GM19324 (cell line): ENCODE measurements around the gene HGFAC.

Experiments used
- ATAC-seq: cut with Tn5 transposase; IDR thresholded peaks from one replicate; pipeline ENCODE4 v1.9.1; 2021; ENCODE audit warnings: mild to moderate bottlenecking, moderate library complexity; ENCODE audit not compliant: unreplicated experiment, low FRiP score

Gene HGFAC

DNA sequence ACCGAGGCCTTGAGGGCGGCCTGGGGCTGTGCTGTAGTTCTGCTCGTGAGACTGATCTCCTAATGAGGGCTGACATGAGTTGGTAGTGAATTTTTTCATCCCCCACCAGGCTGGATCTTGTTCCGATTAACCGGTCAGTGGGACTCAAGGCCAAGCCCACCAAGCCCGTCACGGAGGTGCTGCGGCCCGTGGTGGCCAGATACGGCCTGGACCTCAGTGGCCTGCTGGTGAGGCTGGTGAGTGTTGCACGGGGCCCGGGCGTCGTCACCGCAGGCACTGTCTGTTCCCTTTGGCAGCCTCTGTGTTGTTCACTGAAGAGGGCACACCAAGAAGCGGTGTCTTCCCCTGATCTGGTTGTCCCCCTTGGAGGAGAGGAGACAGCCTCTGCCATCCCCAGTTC, 18.4 kb upstream of the HGFAC start:
- ATAC-seq: no peak

DNA sequence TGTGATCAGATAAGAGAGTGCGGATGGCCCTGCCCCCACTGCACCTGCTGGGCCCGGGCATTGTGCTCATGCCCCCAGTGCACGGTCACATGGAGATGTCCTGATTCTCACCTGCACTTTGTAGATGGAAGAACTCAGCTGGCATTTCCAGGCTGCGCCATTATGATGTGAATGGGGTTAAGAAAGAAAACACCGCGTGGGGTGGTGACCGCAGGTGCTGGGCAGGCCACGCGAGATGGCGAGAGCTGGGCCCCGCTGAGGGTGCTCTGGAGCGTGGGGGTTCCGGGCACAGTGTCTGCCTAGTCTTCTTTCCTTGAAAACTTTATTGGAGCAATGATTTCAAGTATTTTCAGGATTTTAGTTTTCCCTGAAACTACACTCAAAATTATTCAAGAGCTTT, 17.8 kb upstream of the HGFAC start:
- ATAC-seq: no peak

DNA sequence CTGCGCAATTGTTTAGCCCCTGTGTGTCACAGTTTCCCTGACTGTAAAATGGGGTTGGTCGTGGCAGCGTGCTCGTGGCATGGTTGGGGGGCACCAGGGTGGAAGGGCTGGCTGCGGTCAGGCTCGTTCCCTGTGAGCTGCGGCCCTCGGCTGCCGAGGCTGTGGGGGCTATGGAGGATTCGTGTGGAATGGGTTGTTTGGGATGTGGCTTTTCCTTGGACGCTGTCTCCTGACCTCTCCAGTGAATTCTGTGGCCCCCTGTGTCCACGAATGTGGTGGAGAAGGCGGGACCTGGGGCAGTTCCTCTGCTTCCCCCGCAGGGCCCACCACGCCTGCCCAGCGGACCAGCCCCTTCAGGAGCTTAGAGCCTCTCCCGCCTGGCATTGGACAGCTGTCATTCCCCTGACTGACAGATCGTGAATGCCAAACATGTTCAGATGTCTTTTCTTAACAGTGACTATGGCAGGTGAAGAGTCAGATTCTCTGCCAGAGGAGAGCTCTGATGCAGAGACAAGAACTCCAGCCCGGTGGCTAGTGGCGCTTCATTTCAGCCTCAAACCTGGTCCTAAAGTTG, 17.2 kb upstream of the HGFAC start:
- ATAC-seq: no peak

DNA sequence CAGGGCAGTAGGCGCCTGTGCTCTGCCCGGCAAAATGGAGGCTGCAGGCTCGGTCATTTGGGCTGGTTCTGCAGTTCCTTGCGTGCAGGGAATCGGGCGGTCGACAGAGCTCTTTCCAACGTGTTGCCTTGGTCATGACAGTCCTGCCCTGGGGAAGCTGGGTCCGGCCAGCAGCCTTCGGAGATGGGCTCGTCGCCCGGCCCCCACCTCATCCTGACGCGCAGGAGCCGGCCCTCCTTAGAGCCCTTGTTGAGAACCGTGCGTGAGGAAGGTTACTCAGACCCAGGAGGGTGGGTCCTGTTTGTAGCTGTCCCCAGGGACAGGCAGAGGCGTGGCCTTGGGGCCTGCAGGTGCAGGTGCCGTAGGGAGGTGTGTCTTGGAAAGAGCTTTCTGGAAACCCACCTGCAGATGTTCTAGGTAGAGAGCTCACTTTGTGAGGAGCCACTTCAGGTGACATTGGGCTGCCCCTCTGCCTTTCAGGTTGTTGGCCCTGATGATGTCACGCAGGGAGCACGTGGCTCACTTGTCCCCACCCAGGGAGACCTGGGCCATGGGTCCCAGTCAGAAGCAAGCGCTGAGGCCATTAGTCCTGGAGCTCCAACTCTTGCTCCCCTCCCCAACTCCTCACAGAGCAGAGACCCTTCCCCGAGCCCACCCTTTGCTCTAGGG, 15.2 kb upstream of the HGFAC start:
- no peak for ATAC-seq

DNA sequence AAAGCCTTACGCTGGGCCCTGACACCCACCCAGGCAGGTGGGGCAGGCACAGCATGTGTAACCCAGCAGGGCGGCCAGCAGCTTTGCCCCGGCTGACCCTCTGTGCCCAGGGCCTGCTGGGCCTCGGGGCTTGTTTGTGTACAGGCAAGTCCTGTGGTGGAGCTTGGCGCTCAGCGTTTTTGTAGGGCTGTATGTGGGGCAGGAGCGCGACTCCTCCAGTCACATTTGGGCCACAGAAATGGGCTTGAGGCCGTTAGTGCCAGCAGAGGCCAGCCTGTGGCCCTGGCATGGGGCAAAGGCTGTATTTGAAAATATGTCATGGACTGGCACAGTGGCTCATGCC, 14.7 kb upstream of the HGFAC start:
- ATAC-seq: no peak

DNA sequence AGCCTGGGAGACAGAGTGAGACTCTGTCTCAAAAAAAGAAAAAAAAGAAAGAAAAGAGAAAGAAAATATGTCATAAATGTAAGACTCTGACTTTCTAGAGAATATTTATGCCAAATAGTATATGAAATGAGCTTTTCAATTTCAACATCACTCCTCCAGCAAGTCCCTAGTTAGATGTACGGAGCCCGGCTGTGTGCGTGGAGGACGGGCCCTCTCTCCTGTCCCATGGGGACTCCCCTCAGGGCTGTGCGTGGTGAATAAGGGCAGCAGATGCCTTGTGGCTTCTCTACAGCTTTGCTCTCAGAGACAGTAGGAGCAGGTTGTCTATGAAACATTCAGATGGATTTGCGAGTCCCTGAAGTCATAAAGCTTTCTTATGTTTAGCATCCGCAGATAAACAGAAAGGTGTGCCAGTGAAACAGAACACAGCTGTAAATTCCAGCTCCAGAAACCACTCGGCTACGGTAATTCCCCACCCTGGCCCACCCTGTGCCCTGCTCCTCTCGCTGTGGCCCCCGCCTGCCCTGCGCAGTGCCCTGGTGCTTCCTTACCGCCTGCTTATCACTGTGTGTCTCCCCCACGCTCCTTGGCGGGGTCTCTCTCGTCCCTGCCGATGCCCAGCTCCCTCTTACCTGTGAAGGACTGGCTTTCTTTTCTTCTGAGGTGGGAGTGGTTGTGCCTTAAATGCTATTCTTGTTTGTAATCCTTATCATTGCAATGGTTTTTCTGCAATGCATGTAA, 13.9 kb upstream of the HGFAC start:
- ATAC-seq: no peak

DNA sequence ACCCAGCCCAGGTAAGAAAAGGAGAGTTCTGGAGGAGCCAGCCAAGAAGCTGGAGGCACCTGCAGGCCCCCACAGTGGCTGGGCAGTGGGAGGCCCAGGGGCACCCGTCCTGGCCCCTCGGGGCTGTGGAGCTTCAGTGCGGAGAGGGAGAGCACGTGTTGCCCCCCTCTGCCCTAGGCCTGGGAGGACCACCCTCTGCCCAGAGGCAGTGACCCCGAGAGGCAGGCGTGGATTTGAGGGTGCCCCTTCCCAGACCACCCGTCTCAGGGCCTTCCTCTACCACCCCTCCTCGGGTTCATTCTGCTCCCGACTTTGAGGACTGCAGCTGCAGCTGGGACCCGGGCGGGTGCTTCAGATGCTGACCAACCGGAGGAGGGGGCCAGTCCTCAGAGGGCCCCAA, 12.1 kb upstream of the HGFAC start:
- ATAC-seq: no peak

DNA sequence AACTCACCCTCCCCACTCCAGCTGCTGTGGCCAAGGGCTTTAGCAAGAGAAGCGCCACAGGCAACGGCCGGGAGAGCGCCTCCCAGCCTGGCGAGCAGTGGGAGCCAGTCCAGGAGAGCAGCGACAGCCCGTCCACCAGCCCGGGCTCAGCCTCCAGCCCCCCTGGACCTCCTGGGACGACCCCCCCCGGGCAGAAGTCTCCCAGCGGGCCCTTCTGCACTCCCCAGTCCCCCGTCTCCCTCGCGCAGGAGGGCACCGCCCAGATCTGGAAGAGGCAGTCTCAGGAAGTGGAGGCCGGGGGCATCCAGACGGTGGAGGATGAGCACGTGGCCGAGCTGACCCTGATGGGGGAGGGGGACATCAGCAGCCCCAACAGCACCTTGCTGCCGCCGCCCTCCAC, 11.2 kb upstream of the HGFAC start:
- no peak for ATAC-seq

DNA sequence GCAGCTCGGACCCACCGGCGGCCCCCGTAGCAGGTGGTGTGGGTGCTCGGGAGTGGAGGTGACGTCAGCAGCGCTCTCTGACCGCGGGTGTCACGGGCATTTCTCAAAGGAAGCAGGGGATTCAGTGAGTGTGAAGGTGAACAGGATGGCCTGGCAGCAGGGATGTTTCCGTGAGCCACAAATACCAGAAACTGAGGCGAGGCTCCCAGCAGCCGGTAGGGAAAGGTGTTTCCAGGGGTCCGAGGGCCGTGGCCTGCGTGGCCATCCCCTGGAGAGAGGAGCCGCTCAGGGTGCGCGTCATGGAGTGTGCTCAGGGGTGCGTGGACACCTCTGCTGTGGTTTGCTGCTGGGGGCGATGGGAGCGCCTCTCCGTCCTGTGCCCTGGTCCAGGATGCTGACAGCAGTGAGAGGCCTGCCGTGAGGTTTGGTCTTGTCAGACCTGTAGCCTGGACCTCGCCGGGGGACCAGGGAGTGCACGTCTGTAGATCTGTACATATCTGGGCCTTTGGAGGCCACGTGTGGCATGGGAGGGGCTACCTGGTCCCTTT, 10.2 kb upstream of the HGFAC start:
- no peak for ATAC-seq

DNA sequence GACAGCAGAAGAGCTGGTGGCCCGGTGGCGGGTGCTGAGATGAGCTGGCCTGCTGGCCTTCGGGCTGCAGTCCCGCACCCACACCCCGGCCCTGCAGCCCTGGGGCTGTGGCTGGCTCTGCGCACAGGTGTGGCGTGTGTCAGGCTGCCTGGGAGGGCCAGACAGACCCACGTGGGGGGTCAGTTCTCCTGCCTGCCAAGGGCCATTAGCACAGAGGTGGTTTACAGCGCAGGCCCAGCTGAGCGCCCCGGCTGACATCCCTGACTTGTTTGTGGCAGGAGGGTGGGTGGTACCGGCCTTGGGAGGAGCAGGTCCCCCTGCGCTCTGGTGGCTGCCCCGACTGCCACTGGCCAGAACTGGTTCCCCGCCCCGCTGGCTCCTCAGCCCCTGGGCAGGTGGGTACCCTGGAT, 9.4 kb upstream of the HGFAC start:
- no peak for ATAC-seq

DNA sequence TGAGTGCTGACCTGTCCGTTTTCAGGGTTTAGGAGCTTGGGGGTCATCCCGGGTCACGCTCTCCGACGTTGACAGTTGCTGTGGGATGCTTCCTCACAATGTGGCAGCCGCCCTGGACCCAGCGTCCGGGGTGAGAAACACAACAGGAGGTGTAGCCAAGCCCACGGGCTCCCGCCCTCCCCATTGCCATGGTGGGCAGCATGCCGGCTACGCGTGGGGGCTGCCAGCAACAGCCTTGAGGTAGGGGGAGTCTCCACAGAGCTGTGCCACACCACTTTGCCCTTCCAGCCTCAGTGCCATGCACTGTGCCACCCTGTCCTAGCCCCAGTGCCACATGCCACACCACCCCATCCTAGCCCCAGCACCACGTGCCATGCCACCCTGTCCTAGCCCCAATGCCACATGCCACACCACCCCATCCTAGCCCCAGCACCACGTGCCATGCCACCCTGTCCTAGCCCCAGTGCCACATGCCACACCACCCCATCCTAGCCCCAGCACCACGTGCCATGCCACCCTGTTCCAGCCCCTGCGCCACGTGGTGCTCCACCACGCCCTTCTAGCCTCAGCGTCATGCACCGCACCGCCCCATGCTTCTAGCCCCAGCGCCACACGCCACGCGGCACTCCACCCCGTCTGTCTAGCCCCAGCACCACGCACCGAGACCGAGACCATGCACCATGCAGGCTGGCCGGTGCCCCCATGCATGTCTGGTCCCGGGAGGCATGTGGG, 8.5 kb upstream of the HGFAC start:
- ATAC-seq: no peak

DNA sequence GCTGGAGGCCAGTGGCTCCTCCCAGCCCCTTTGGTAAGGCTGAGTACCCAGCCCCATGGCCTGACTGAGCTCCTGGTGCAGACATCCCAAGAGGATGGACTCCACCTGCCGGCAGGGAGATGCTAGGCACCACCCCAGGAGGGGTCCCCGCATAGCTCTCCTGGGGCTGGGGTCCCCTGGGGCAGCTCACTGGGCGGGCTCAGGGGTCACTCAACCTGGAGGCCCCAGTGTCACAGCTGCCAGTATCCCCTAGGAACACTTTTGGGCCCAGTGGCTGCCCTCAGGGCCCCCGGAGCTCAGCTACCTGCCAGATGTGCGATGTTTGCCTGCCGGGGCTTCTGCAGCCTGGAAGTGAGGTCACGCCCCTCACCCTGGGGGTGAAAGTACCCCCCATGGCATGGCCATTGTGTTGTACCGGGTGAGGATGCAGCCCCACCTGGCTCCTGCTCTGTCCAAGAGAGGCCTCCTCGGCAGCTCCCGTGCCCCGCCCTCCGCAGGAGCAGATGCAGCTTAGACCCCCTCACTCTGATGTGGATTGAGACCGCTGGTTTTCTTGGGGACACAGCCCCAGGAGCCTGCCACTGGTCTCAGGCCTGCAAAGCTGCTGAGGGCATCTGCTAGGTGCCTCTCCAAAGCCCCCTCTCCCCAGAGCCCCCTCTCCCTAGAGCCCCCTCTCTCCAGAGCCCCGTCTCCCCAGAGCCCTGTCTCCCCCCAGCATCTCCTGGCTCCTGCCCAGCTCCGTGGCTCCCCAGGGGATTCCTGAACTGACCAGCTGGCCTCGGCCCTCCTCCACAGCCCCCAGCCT, 6.7 kb upstream of the HGFAC start:
- ATAC-seq: no peak

DNA sequence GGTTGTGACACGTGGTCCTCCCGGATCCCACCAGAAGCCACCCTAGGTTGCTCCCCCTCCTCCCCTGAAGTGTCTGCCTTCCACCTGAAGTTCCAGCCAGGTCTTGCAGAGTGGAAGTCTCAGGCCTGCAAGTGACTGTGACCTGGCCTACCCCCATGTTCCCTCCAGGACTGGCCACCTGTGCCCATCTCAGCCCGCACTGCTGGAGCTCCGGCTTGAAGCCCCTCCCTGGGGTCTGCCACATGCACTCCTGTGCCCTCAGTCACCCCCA, 6.1 kb upstream of the HGFAC start:
- no peak for ATAC-seq

DNA sequence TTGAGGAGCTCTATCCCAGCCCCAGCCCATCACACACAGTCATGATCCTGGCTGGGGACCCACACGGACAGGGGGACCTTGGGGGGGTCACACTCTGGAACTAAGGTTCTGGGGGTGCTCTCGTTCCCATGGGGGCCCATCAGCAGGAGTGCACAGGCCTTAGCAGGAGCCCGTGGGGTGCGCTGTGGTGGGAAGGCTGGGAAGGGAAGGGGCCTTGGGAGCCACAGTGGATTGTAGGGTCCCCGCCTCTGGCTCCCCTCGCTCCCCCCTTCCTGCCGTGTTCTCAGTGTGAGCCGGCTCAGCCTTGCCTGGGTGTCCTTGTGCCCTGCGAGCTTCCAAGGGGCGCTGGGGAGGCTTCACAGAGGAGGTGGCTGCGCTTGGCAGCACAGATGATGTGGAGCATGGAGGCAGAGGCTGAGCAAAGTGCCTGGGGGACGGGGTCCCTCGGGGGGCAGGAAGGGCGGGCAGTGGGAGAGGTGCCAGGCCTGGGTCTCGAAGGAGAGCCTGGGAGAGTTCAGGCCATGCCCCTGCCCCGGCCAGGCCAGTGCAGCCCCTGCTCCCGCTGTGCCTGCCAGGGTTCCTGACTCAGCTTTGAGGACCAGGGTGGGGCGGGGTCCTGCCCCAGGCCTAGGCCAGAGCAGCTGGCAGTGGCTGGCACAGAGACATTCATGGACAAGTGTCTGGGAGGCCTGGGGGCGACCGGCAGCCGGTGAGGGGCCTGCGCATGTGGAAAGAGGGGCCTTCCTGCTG, 5.5 kb upstream of the HGFAC start:
- ATAC-seq: no peak

DNA sequence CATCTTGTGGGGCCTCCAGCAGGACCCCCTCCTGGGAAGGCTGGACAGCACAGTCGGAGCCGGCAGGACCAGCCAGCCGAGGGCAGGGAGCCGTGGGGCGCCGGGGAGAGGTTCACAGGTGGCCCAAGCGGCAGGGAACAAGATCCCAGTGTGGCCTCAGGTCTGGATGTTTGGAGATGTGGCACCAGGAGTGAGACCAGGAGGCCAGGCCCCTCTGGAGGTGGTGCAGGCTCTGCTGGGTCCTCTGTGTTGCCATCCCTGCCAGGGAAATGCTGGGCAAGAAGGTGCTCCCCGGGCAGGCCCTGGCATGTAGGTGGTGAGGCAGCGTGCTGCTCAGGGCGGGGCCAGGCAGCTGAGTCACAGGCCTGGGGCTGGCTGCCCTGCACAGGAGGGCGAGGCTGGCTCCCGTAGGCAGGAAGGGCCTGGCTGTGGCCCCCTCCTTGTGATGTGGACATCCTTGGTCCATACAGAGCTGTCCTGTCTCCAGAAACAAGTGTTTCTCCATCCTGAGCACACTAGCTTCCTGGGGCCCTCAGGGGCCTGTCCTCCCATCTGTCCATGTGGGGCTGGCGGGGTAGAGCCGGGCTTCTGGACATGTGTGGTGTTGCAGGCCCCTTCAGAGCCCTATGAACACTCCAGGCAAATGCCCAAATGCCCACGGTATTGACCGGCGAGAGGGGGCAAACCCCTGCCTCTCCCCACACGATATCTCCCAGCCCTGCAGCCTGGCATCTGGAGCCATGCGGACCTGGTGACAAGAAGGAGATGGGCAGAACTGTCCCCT, 4.8 kb upstream of the HGFAC start:
- no peak for ATAC-seq

DNA sequence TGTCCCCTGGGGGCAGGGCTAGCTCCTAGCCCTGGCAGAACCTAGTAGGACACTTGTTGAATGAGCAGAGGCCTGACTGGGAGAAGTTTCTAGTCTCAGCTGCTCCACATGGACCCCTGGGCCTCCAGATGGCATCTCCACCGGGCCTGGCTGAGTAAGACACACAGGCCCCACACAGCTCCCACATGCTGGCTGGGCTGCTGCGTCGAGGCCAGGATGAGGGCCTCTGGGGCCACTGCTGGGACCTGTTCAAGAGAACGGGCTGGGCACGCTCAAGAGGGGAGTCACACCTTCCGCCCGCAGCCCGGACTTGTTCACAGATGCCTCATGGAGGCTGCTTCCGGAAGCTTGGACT, 4.2 kb upstream of the HGFAC start:
- no peak for ATAC-seq

DNA sequence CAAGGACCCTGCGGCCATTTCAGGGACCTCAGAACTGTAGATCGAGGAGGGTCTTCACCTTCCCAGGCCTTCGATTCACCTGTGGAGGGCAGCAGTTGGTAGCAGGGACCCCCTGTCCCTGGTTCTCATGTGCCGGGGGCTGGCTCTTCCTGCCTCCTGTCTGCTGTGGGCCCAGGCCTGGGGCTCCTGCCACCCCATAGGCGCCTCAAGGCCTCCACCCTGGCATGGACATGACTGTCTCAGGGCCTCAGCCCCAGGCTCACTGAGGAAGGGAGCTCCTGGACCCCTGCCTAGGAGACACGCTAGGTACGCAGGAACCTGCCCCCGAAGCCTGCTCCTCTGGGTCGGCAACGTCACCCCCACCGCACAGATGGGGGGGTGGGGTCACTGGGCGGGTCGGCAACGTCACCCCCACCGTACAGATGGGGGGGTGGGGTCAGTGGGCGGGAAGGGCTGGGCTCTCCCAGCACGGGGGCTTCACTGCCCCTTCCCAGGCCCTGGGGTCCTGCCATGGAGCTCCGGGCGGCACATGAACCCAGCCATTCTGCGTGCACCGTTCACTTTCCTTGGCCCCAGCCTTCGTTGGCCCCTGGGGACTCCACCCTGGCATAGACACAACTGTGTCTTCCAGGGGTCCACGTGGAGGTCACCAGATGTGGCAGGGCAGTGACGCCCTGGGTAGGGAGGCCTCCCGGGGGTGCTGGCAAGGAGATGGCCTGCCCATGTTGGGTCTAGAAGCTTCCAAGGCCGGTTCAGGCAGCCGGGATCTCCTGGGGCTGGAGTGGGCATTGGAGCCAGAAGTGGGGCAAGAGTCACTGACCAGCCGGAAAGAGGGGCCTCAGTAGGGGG, 3.5 kb upstream of the HGFAC start:
- ATAC-seq: no peak

DNA sequence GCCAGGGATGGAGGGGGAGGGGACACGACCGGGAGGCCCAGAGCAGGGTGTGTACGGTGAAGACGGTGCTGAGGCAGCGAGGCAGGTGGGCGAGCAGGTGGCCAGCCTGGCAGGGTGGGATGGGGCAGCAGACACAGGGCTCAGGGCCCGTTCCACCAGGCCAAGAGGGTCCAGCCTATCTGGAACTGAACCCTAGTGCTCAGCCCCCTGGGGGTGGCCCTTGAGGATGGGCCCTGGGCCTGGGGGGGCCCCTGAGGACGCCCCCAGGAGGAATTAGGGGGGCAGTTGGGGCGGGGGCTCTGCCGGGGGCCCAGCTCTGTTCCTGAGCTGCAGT, 3.0 kb upstream of the HGFAC start:
- ATAC-seq: no peak

DNA sequence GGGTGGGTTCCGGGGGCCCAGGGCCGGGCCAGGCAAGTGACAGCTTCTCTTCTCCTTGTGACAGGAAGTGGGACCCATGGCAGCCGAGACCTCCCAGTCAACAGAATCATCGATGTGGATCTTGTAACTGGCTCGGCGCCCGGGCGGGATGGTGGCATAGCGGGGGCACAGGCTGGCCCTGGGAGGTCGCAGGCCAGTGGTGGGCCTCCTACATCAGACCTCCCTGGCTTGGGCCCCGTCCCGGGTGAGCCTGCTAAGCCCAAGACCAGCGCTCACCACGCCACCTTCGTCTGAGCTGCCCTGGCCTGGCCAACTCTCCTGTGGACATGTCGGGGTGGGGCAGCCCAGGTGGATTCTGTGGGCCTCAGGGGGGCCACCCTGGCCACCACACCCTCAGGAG, 2.4 kb upstream of the HGFAC start:
- ATAC-seq: no peak
